Neutrophil (primary cell): ENCODE results near the gene FGGY.
A peak's percentile ranks its signal among the peaks of the same experiment; 100 is the strongest.

Experiments
- H3K27ac ChIP-seq: fragments of 200-600 bp; sonication (generic); 2 replicates; pipeline ENCODE4 v1.5.1; 2016; ENCODE audit warnings: mild to moderate bottlenecking, moderate library complexity
- H3K27me3 ChIP-seq: fragments of 200-600 bp; sonication (generic); 2 replicates; pipeline ENCODE4 v1.6.0; 2016; ENCODE audit warnings: mild to moderate bottlenecking
- H3K36me3 ChIP-seq: fragments of 200-600 bp; sonication (generic); 2 replicates; pipeline ENCODE4 v1.5.1; 2017
- H3K4me1 ChIP-seq, 2 experiments: fragments of 200-600 bp in 1 of 2; sonication (generic) in 1 of 2; 1 replicate in 1 of 2; 2 replicates in 1 of 2; pipeline versions ENCODE4 v1.5.1 to v1.6.1; 2013 to 2016; ENCODE audit warnings: low read depth in 1 of 2, low read length in 1 of 2, mild to moderate bottlenecking in 1 of 2, moderate library complexity in 1 of 2; ENCODE audit not compliant: control insufficient read depth in 1 of 2, insufficient read depth in 1 of 2
- H3K4me3 ChIP-seq, 2 experiments: fragments of 200-600 bp in 1 of 2; sonication (generic) in 1 of 2; 1 replicate in 1 of 2; 2 replicates in 1 of 2; pipeline ENCODE4 v1.5.1; 2013 to 2016; ENCODE audit warnings: low read depth in 1 of 2, low read length in 1 of 2, mild to moderate bottlenecking in 1 of 2, moderate library complexity in 1 of 2
- H3K9me3 ChIP-seq: fragments of 200-600 bp; sonication (generic); 2 replicates; pipeline ENCODE4 v1.5.1; 2016
- CTCF ChIP-seq: fragments of 200-600 bp; sonication (generic); IDR thresholded peaks from 2 replicates; pipeline ENCODE4 v1.5.1; 2016; ENCODE audit warnings: antibody characterized with exemption

Gene FGGY

GRCh38 chr1:59278780-59279354 lies 18.0 kb upstream of the FGGY start:
- no peak for TF ChIP-seq CTCF
- no peaks in the 10 kb centered on the region for H3K4me1 ChIP-seq
- H3K36me3 ChIP-seq, result no peaks in the 10 kb centered on the region
- no peaks in the 10 kb centered on the region for H3K9me3 ChIP-seq
- H3K27me3 ChIP-seq, result no peaks in the 10 kb centered on the region
- H3K4me3 ChIP-seq, result no peak overlapping the region
- H3K27ac ChIP-seq, result no peak overlapping the region

- no peak overlapping the region for H3K4me3 ChIP-seq
- no peaks in the 10 kb centered on the region for H3K27me3 ChIP-seq
- no peaks in the 10 kb centered on the region for H3K36me3 ChIP-seq
- no peak overlapping the region for H3K27ac ChIP-seq
- no peaks in the 10 kb centered on the region for H3K4me1 ChIP-seq
- no peaks in the 10 kb centered on the region for H3K9me3 ChIP-seq
- TF ChIP-seq CTCF, result no peak
Measured at GRCh38 chr1:59279645-59280044, 17.2 kb upstream of the FGGY start.

GRCh38 chr1:59282951-59283350 lies 13.9 kb upstream of the FGGY start:
- no peaks in the 10 kb centered on the region for H3K9me3 ChIP-seq
- H3K27me3 ChIP-seq, result no peaks in the 10 kb centered on the region
- no peaks in the 10 kb centered on the region for H3K36me3 ChIP-seq
- H3K27ac ChIP-seq, result no peak overlapping the region
- H3K4me1 ChIP-seq, result no peaks in the 10 kb centered on the region
- H3K4me3 ChIP-seq, result no peak overlapping the region
- no peak for TF ChIP-seq CTCF

GRCh38 chr1:59285691-59286090 lies 11.2 kb upstream of the FGGY start:
- Histone ChIP-seq H3K27ac (no peak overlapping the region), H3K36me3 (no peaks in the 10 kb centered on the region), H3K27me3 (no peaks in the 10 kb centered on the region), H3K9me3 (no peaks in the 10 kb centered on the region), H3K4me3 (no peak overlapping the region), H3K4me1 (peaks cover 11 to 13% of the 10 kb centered on the region in 2 experiments)
- TF ChIP-seq CTCF, result no peak

GRCh38 chr1:59288046-59288445 lies 8.8 kb upstream of the FGGY start:
- Histone ChIP-seq H3K4me1 (peaks cover 34 to 35% of the 10 kb centered on the region in 2 experiments), H3K36me3 (no peaks in the 10 kb centered on the region), H3K27me3 (no peaks in the 10 kb centered on the region), H3K27ac (no peak overlapping the region), H3K4me3 (no peak overlapping the region), H3K9me3 (no peaks in the 10 kb centered on the region)
- no peak for TF ChIP-seq CTCF

- H3K4me3 ChIP-seq, result no peak overlapping the region
- H3K27ac ChIP-seq, result peak overlapping the region; percentile 96
- no peaks in the 10 kb centered on the region for H3K9me3 ChIP-seq
- H3K4me1 ChIP-seq, result peaks cover 49 to 50% of the 10 kb centered on the region in 2 experiments
- H3K27me3 ChIP-seq, result no peaks in the 10 kb centered on the region
- TF ChIP-seq CTCF, result no peak
- no peaks in the 10 kb centered on the region for H3K36me3 ChIP-seq
Measured at GRCh38 chr1:59289570-59289969, 7.3 kb upstream of the FGGY start.
